HCT116 (cell line): Measurements from ENCODE around the gene COMMD6. TPM values are rescaled to one million over a fixed set of nuclear protein-coding genes. Genes with fewer than 3 reads are reported as not detected.

Experiments
- EZH2 ChIP-seq: fragments of 200-600 bp; sonication (generic); IDR thresholded peaks from 2 replicates; pipeline ENCODE4 v1.6.1; 2017; ENCODE audit warnings: antibody characterized with exemption, mixed run types
- FOSL1 ChIP-seq: IDR thresholded peaks from 2 replicates; pipeline ENCODE4 v1.6.1; 2012; ENCODE audit warnings: low read depth
- total RNA-seq: library from RNA; stranded (reverse); gene quantifications from one replicate; pipeline ENCODE4 v1.2.1, GENCODE V29; 2021; ENCODE audit not compliant: unreplicated experiment

The COMMD6 gene
- total RNA-seq, 1 experiment from 2014 or later: 108 TPM

DNA sequence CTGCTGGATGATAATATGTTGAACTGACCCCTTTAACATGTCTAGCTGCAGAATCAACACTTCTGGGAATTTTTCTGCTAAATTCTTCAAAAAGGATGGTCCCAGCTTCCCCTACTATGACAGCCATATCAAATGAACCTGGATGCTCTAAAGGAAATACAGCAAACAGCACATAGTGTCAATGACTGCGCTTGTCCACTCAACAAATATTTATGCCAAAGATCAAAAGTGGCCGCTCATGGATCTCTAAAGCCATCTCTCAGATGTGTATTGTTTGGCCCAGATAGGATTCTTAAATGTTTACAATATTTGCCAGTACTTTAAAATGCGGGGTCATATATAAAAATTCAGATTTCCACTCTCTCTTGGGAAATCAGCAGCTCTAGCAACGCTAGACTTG, 59.0 kb downstream of the COMMD6 start (continued):
- TF ChIP-seq EZH2 (no peak), FOSL1 (no peak)

Other genes with a start within 250 kb of the COMMD6 start
- gene TBC1D4, start 55.7 kb downstream of the COMMD6 start, total RNA-seq: 24.6 TPM
- 32.4 TPM for gene UCHL3, start 11.9 kb upstream of the COMMD6 start, total RNA-seq
- 8.1 TPM for gene LMO7, start 98.5 kb upstream of the COMMD6 start, total RNA-seq